Fibroblast of mammary gland (primary cell): ENCODE results near the gene PTPN9.
"Not testable (repeated sequence)": the region's sequence is repeated elsewhere in the genome, so short reads cannot be mapped to it uniquely, and the experiment has no call there.

Source experiments
- DNase-seq: peaks from one replicate; pipeline ENCODE4 v3.0.0-alpha.2; 2010; ENCODE audit warnings: low read depth
- H3K4me3 ChIP-seq: 2 replicates; pipeline ENCODE4 v1.5.1; 2011; ENCODE audit warnings: low read depth, mild to moderate bottlenecking, low read length, moderate library complexity; ENCODE audit not compliant: control insufficient read depth
- TF ChIP-seq, protein P1 (sequence below): conservative IDR thresholded peaks from 2 replicates; pipeline ENCODE4 v1.5.1; 2011; ENCODE audit warnings: low read depth, low read length, inconsistent platforms; ENCODE audit not compliant: control insufficient read depth, insufficient read depth

The PTPN9 gene

DNA sequence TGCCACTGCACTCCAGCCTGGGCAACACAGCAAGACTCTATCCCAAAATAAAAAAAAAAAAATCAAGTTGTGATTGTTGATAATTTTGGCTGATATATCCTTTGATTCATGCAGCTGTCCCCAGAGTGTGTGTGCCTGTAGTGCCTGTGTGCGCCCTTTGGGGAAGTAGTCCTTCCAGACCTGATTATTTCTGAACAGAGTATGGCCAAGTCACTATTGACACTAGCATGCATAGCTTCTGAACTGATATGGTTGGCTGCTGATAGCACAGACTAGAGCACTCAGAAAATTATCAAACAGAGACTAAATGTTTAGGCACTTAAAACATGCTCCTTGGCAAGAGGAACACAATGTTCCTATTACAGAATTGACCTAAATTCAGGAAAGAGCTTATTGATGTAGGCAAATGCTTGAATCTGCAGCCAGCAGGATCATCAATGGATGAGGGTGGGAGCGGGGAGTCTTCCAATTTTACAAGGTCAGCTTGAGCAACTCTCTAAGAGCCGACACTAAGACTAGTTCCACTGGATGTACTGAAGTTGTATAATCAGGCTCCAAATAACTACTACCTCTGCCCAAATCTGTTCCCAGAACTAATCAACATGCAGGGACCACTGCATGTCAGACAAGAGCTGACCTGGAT lies 17.7 kb upstream of the PTPN9 start:
- no peak overlapping the region for H3K4me3 ChIP-seq
- DNase-seq: no peak
- TF ChIP-seq, protein P1, sequence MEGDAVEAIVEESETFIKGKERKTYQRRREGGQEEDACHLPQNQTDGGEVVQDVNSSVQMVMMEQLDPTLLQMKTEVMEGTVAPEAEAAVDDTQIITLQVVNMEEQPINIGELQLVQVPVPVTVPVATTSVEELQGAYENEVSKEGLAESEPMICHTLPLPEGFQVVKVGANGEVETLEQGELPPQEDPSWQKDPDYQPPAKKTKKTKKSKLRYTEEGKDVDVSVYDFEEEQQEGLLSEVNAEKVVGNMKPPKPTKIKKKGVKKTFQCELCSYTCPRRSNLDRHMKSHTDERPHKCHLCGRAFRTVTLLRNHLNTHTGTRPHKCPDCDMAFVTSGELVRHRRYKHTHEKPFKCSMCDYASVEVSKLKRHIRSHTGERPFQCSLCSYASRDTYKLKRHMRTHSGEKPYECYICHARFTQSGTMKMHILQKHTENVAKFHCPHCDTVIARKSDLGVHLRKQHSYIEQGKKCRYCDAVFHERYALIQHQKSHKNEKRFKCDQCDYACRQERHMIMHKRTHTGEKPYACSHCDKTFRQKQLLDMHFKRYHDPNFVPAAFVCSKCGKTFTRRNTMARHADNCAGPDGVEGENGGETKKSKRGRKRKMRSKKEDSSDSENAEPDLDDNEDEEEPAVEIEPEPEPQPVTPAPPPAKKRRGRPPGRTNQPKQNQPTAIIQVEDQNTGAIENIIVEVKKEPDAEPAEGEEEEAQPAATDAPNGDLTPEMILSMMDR: no peak

DNA sequence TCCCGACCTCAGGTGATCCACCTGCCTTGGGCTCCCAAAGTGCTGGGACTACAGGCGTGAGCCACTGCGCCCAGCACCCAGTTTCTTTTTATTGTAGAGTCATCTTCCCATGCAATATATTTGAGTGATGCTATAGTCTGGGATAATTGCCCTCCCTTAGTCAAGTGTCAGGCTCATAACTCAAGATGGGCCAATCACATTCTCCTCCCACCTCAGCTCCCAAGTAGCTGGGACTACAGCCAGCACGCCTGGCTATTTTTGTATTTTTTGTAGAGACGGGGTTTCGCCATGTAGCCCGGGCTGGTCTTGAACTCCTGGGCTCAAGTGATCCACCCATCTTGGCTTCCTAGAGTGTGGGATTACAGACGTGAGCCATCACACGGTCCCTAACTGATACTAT lies 15.2 kb upstream of the PTPN9 start:
- DNase-seq: peak; percentile 39
- no peak overlapping the region for H3K4me3 ChIP-seq
- TF ChIP-seq, protein P1: no peak

DNA sequence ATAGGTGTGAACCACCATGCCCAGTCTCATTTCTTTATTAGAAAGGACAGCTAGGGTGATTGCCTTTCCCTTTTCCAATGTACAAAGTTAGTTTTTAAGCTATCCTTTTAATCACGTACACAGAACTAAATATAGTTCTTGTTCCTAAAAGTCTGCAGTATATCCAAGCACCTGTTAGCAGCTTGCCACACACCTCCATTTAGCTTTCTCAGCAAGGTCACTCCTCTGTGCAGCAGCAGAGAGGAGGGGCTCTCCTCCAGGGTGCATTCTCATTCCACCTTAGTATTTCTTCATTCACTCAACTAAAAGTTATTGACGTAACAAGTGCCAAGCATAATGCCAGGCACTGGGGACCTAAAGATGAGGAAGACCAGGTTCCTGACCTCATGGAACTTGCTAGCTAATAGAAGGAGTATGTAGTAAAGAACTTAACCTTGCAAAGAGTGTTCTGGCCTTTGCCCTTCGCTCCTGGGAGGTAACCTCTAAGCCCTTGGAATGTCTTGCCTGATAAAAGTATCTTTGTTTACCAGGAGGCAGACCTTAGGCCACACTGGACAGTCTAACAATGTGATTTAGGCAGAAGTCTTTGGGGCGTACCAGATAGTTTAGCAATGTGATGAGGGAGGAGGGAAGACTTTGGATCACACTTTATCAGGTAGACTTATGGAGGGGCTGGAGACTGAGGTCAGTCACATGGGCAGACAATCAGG lies 12.7 kb upstream of the PTPN9 start:
- TF ChIP-seq, protein P1: no peak
- no peak for DNase-seq
- no peak overlapping the region for H3K4me3 ChIP-seq

DNA sequence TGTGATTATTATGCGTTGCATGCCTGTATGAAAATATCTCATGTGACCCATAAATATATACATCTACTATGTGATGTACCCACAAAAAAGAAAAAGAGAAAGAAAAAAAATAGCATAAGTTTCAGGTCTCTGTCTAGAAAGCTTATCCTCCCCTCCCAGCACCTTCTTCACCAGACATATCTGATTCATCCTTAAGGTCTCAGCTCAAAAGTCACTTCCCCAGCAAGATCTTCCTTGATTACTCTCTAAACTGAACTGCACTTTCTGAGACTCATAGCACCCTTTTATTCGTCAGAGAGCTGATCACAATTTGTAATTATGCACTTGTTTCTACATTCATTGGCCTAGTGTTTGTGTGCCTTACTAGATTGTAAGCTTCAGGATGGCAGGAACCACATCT lies 11.1 kb upstream of the PTPN9 start:
- DNase-seq: no peak
- no peak overlapping the region for H3K4me3 ChIP-seq
- TF ChIP-seq, protein P1: no peak

DNA sequence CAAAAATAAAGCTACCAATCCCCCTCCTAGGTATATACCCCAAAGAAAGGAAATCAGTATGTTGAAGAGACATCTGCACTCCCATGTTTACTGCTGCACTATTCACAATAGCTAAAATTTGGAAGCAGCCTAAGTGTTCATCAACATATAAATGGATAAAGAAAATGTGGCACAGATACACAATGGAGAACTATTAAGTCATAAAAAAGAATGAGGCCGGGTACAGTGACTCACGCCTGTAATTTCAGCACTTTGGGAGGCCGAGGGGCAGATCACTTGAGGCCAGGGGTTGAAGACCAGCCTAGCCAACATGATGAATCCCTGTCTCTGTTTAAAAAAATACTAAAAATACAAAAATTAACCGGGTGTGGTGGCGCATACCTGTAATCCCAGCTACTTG lies 10.0 kb upstream of the PTPN9 start:
- H3K4me3 ChIP-seq: no peak overlapping the region
- TF ChIP-seq, protein P1: no peak
- DNase-seq: no peak

DNA sequence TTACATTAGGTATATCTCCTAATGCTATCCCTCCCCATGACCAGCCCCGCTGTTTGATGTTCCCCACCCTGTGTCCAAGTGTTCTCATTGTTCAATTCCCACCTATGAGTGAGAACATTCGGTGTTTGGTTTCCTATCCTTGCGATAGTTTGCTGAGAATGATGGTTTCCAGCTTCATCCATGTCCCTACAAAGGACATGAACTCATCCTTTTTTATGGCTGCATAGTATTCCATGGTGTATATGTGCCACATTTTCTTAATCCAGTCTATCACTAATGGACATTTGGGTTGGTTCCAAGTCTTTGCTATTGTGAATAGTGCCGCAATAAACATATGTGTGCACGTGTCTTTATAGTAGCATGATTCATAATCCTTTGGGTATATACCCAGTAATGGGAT lies 7.3 kb upstream of the PTPN9 start:
- H3K4me3 ChIP-seq, DNase-seq: not testable (repeated sequence)

DNA sequence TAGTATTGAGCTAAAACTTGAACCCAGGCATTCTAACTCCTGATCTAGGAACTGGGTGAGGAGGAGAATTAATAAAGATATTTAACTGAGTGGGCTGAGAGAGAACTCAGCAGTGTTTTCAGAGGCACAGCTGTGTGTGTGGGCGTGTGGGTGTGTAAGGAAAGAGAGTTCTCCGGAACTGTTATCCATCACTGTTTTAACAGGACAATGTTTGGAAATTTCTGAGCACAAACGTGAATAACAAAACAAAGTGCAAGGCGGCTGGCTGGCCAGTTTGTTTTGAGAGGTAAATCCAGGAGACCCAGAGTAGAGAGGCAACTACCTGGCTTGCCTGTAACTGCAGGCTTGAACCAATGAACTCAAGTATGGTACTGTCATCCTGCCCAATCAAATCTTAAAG lies 5.0 kb upstream of the PTPN9 start:
- no peak overlapping the region for H3K4me3 ChIP-seq
- DNase-seq: no peak
- TF ChIP-seq, protein P1: no peak
